SJCRH30 (cell line): ENCODE results near the gene FLNB. TPM values are rescaled to one million over a fixed set of nuclear protein-coding genes. Genes with fewer than 3 reads are reported as not detected.

Source experiments
- DNase-seq, 2 experiments: peaks; one replicate each; pipeline ENCODE4 v3.0.0-alpha.2; 2015 to 2020
- H3K27ac ChIP-seq: fragments of 250-450 bp; sonication (Bioruptor Pico); 2 replicates; pipeline ENCODE4 v1.5.1; 2020; ENCODE audit warnings: mild to moderate bottlenecking, moderate library complexity
- H3K27me3 ChIP-seq: fragments of 250-450 bp; sonication (Bioruptor Pico); 2 replicates; pipeline ENCODE4 v1.5.1; 2020; ENCODE audit warnings: mild to moderate bottlenecking, moderate library complexity
- H3K36me3 ChIP-seq: fragments of 250-450 bp; sonication (Bioruptor Pico); 2 replicates; pipeline ENCODE4 v1.5.1; 2020; ENCODE audit warnings: mild to moderate bottlenecking, moderate library complexity
- H3K4me1 ChIP-seq: fragments of 250-450 bp; sonication (Bioruptor Pico); 2 replicates; pipeline ENCODE4 v1.5.1; 2020; ENCODE audit warnings: mild to moderate bottlenecking, moderate library complexity
- H3K4me3 ChIP-seq: fragments of 250-450 bp; sonication (Bioruptor Pico); 2 replicates; pipeline ENCODE4 v1.5.1; 2020; ENCODE audit warnings: mild to moderate bottlenecking, moderate library complexity
- H3K9me3 ChIP-seq: fragments of 250-450 bp; sonication (Bioruptor Pico); replicated peaks from 2 replicates; pipeline ENCODE4 v1.5.1; 2020; ENCODE audit warnings: mild to moderate bottlenecking, moderate library complexity
- total RNA-seq: library from RNA; depleted of rRNA; stranded (reverse); fragments of >200 nt; shearing (Covaris generic); gene quantifications from 2 replicates; pipeline ENCODE4 v1.2.3, GENCODE V29; 2014; rRNA removed

FLNB gene, protein sequence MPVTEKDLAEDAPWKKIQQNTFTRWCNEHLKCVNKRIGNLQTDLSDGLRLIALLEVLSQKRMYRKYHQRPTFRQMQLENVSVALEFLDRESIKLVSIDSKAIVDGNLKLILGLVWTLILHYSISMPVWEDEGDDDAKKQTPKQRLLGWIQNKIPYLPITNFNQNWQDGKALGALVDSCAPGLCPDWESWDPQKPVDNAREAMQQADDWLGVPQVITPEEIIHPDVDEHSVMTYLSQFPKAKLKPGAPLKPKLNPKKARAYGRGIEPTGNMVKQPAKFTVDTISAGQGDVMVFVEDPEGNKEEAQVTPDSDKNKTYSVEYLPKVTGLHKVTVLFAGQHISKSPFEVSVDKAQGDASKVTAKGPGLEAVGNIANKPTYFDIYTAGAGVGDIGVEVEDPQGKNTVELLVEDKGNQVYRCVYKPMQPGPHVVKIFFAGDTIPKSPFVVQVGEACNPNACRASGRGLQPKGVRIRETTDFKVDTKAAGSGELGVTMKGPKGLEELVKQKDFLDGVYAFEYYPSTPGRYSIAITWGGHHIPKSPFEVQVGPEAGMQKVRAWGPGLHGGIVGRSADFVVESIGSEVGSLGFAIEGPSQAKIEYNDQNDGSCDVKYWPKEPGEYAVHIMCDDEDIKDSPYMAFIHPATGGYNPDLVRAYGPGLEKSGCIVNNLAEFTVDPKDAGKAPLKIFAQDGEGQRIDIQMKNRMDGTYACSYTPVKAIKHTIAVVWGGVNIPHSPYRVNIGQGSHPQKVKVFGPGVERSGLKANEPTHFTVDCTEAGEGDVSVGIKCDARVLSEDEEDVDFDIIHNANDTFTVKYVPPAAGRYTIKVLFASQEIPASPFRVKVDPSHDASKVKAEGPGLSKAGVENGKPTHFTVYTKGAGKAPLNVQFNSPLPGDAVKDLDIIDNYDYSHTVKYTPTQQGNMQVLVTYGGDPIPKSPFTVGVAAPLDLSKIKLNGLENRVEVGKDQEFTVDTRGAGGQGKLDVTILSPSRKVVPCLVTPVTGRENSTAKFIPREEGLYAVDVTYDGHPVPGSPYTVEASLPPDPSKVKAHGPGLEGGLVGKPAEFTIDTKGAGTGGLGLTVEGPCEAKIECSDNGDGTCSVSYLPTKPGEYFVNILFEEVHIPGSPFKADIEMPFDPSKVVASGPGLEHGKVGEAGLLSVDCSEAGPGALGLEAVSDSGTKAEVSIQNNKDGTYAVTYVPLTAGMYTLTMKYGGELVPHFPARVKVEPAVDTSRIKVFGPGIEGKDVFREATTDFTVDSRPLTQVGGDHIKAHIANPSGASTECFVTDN (N-terminal part only)
- total RNA-seq, result 22.5 and 24.1 TPM in 2 replicates

DNA sequence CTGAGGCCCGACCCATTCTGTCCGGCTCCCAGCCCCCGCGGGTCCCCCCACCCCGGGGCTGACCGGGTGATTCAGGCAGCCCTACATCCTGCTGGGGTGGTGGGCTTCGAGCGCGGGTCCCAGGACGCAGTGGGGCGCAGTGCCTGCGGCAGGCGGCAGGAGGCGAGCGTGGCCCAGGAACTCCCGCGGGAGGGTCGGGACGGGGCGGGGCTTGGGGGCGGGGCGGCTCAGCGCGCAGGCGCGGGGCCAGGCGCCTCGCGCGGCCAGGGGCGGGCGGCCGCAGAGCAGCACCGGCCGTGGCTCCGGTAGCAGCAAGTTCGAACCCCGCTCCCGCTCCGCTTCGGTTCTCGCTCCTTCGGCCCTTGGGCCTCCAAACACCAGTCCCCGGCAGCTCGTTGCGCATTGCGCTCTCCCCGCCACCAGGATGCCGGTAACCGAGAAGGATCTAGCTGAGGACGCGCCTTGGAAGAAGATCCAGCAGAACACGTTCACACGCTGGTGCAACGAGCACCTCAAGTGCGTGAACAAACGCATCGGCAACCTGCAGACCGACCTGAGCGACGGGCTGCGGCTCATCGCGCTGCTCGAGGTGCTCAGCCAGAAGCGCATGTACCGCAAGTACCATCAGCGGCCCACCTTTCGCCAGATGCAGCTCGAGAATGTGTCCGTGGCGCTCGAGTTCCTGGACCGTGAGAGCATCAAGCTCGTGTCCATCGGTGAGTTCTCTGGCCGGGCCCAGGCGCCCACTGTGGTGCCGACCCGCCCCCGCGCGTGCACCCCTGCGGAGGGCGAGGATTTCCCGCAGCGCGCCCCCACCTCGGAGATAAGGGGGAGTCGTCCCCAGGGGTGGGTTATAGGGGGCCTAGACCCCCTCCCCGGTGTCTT is at the start of gene FLNB:
Gene FLNB, plus strand, starts transcription at position 282 of the 885 bp plus-strand sequence. Its CDS starts 143 bp downstream, at position 425.
- H3K4me1 ChIP-seq, result peaks cover 12% of the 10 kb centered on the region
- H3K36me3 ChIP-seq, result no peaks in the 10 kb centered on the region
- no peaks in the 10 kb centered on the region for H3K9me3 ChIP-seq
- H3K27ac ChIP-seq, result no peak within 1 kb of the TSS
- H3K4me3 ChIP-seq, result peak within 1 kb of the TSS; percentile 79
- H3K27me3 ChIP-seq, result no peaks in the 10 kb centered on the region
- DNase-seq, result peak; percentile 51 to 73

DNA sequence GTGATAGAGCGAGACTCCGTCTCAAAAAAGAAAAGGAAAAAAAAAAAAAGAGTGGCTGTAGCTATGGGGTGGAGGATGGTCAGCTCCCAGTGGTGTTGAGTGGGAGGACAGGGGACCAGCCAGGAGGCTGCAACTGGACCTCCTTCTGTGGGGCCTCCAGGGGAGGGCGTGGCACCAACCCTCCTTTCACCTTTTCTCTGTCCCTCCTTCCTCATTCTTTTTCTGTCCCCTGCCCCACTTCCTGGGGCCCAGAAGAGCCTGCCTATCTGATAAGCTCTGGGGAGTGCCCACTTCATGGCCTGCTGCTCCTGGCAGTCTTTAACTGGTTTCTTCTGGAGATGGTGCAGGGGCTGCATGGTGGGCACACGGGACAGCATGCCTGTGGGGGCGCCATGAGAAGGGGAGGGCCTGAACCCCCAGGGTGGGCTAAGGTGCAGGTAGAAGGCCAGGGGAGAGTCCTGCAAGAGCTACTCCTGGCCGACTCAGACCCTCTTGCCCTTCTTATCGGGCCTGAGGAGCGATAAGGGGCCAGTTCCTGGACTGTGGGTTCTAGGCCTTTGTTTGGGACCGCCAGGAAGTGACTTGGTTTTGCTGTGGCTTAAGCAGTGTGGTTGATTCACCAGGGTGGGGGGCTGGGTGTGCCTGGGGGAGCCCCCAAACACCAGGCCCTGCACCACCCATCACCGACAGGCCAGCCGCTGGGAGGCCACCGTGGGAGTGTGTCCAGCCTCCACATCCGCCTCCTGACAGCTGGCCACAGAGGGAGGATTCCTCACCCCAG is 49.4 kb upstream of the FLNB start:
- H3K36me3 ChIP-seq, result no peaks in the 10 kb centered on the region
- H3K4me1 ChIP-seq, result 0 out of 2 replicates have a peak, but pooled peaks cover 3% of the 10 kb centered on the region
- H3K9me3 ChIP-seq, result no peaks in the 10 kb centered on the region
- H3K27me3 ChIP-seq, result no peaks in the 10 kb centered on the region
- H3K27ac ChIP-seq, result peak overlapping the region; percentile 25
- DNase-seq, result peak; percentile 27 to 37
- H3K4me3 ChIP-seq, result no peak overlapping the region

DNA sequence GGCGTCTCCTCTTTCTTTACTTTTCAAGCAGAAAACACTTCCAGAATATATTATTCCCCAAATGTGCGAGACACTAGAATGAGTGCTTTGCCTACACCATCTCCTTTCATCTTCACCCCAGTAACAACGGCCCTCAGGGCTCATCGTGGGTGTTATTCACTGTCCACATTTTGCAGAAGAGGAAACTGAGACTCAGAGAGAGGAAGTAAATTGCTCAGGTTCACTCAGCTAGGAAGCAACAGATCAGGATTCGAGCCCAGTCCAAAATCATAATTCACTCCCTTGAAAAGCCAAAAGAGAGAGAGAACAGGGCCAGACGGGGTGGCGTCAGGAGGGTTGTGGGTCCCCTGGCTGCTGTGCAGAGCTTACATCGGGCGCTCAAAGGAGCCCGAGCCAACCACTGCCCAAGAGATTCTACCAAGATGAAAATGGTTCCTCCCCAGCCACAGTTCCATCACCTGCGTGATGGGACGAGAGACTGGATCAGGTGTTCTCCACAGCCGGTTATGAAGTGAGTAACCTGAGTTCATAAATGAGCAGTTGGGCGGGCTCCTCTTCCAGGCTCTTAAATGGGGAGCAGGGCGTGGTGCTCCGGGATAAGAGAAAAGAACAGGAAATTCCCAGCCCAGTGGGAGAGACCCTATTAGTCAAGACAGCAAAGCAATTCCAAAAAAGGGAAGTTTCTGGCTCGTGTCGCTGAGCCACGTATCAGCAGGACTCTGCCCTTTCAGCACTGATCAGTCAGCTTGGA is 48.6 kb upstream of the FLNB start:
- H3K27me3 ChIP-seq, result no peaks in the 10 kb centered on the region
- 0 out of 2 replicates have a peak, but pooled peaks cover 3% of the 10 kb centered on the region for H3K4me1 ChIP-seq
- H3K9me3 ChIP-seq, result no peaks in the 10 kb centered on the region
- peak overlapping the region; percentile 25 for H3K27ac ChIP-seq
- no peaks in the 10 kb centered on the region for H3K36me3 ChIP-seq
- no peak for DNase-seq
- H3K4me3 ChIP-seq, result no peak overlapping the region

DNA sequence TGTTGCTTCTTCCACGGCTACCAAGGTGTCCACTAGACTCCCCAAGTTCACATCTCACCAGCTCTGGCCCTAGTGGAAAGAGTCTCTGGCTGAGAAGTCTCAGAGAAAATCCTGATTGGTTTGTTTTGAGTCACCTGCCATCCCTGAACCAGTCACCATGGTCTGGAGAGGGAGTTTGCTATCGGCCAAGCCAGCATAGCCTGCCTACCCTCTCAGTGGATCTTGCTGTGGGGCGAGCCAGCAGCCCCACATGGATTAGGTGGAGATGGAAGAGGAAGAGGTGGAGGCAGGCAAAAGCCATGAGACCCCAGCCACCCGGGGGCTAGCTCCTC is 48.1 kb upstream of the FLNB start:
- H3K4me3 ChIP-seq, result no peak overlapping the region
- no peaks in the 10 kb centered on the region for H3K36me3 ChIP-seq
- no peak overlapping the region for H3K27ac ChIP-seq
- 0 out of 2 replicates have a peak, but pooled peaks cover 3% of the 10 kb centered on the region for H3K4me1 ChIP-seq
- H3K9me3 ChIP-seq, result no peaks in the 10 kb centered on the region
- no peaks in the 10 kb centered on the region for H3K27me3 ChIP-seq
- no peak for DNase-seq

DNA sequence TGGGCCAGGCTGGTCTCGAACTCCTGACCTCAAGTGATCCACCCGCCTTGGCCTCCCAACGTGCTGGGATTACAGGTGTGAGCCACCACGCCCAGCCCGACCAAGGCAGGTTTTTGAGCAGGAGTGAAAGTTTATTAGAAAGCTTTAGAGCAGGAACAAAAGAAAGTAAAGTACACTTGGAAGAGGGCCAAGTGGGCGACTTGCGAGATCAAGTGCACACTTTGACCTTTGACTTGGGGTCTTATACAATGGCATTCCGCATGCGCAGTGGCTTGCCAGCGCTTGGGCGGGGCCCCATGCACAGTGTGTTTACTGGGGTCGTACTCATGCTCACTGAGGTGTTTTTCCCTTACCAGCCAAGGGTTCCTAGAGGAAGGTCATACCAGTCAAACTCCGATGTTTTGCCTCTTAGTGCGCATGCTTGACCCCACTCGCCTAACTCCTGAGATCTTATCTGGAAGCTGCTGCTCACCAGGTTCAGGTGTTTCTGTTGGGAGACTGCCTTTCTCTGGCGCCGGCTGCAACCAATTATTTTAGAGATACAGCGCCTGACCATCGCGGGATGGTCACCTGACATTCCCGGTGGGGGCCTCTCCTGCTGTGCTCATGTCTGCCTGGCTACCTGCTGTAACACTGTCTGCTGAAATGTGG is 46.9 kb upstream of the FLNB start:
- Histone ChIP-seq H3K4me1 (0 out of 2 replicates have a peak, but pooled peaks cover 3% of the 10 kb centered on the region), H3K4me3 (no peak overlapping the region), H3K36me3 (no peaks in the 10 kb centered on the region), H3K27ac (no peak overlapping the region), H3K9me3 (no peaks in the 10 kb centered on the region), H3K27me3 (no peaks in the 10 kb centered on the region)
- DNase-seq, result no peak

DNA sequence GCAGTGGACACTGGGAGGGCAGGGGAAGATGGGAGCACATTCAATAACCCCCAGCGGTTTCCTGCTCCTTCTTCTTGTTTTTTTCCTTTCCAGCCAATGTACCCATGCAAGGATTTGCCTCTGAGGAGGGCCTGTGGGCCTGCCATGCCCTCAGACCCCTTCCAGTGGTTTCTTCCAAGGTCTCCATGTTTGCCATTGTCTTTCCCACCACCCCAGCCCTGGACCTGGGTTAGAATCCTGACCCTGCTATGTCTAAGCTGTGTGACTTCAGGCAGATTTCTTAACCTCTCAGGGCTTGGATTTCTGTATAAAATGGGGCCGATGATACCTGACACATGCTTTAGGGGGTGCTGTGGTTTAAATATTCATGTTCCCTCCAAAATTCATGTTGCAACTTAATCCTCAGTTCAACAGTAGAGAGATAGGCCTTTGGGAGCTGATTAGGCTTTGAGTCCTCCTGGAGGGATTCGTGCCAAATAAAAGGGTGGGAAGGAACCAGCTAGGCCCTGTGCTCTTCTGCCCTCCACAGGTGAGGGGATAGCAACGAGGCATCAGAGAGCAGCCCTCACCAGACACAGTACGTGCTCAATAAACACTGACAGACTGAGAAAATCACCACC is 46.3 kb upstream of the FLNB start:
- Histone ChIP-seq H3K27ac (no peak overlapping the region), H3K27me3 (no peaks in the 10 kb centered on the region), H3K4me1 (0 out of 2 replicates have a peak, but pooled peaks cover 3% of the 10 kb centered on the region), H3K9me3 (no peaks in the 10 kb centered on the region), H3K36me3 (no peaks in the 10 kb centered on the region), H3K4me3 (no peak overlapping the region)
- no peak for DNase-seq

DNA sequence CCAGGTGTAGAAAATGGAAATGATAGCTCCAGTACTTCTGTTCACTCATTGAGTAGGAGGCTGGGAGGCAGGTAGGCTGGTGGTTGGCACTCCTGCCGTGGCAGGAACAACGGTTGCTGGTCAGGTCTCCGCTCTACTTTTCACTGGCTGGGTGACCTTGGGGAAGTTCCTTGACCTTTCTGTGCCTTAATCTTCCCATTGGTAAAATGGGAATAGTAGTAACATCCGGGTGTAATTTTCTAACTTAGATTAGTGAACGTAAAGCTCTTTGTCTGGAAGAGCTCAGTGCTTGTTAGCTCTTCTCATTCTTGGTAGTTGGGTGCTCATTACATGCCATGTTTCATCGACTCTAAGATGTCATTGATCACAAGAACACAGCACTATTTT is 45.8 kb upstream of the FLNB start:
- H3K9me3 ChIP-seq, result no peaks in the 10 kb centered on the region
- no peak for DNase-seq

DNA sequence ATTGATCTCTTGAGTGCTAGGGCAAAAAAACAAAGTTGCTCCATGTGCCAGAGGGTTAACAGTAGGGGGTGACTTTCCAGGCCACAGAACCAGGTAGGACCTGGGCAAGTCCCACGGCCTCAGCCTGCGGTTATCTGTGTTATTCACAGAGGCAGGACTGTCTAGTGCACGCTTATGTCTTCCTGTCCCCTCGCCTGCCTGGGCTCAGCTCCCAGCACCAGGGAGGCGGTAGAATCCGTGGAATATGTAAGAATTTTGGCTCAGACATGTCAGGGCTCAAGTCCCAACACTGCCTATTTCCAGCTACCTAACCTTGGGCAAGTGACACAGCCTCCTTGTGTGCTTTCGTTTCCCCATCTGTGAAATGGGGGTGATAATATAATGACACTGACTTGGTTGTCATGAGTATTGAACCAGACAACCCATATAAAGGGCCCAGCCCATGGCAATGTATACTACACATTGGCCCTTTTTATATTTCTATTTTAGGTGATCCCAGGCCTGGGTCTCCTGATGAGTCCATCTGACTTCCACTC is 44.3 kb upstream of the FLNB start:
- DNase-seq, result no peak
- H3K4me3 ChIP-seq, result no peak overlapping the region
- no peaks in the 10 kb centered on the region for H3K27me3 ChIP-seq
- H3K36me3 ChIP-seq, result no peaks in the 10 kb centered on the region
- H3K27ac ChIP-seq, result no peak overlapping the region
- no peaks in the 10 kb centered on the region for H3K9me3 ChIP-seq
- 0 out of 2 replicates have a peak, but pooled peaks cover 3% of the 10 kb centered on the region for H3K4me1 ChIP-seq

More for the DNA sequence above, 45.8 kb upstream of the FLNB start:
- Histone ChIP-seq H3K4me1 (0 out of 2 replicates have a peak, but pooled peaks cover 3% of the 10 kb centered on the region), H3K36me3 (no peaks in the 10 kb centered on the region), H3K27ac (no peak overlapping the region), H3K27me3 (no peaks in the 10 kb centered on the region), H3K4me3 (no peak overlapping the region)

DNA sequence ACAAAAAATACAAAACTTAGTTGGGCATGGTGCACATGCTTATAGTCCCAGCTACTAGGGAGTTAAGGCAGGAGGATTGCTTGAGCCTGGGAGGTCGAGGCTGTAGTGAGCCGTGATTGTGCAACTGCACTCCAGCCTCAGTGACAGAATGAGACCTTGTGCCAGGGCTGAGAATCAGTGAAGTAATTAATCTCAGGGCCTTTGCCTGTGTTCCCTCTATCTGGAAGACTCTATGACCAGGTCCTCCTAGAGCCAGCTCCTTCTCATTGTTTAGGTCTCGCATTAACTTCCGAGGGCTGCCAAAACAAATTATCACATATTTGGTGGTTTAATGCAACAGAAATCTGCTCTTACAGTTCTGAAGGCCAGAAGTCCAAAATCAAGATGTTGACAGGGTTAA is 41.4 kb upstream of the FLNB start:
- H3K27ac ChIP-seq, result no peak overlapping the region
- H3K27me3 ChIP-seq, result no peaks in the 10 kb centered on the region
- H3K4me3 ChIP-seq, result no peak overlapping the region
- no peaks in the 10 kb centered on the region for H3K36me3 ChIP-seq
- H3K4me1 ChIP-seq, result peaks cover 4% of the 10 kb centered on the region; the same call in 1 of the 2 replicates
- no peak for DNase-seq
- no peaks in the 10 kb centered on the region for H3K9me3 ChIP-seq

DNA sequence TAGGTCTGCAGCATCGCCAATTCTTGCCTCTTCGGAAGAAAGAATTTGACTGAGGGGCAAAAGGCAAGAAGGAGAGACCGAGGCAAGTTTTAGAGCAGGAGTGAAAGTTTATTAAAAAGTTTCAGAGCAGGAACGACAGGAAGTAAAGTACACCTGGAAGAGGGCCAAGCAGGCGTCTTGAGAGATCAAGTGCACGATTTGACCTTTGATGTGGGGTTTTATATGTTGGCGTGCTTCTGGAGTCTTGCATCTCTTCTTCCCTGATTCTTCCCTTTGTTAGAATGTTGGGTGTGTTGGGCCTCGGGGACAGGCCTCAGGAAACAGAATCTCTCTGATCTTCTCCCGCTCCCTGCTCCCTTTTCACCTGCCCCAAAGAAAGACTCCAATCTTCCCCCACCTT is 40.6 kb upstream of the FLNB start:
- DNase-seq, result no peak
- no peaks in the 10 kb centered on the region for H3K36me3 ChIP-seq
- H3K27ac ChIP-seq, result no peak overlapping the region
- H3K27me3 ChIP-seq, result no peaks in the 10 kb centered on the region
- H3K9me3 ChIP-seq, result no peaks in the 10 kb centered on the region
- H3K4me1 ChIP-seq, result peaks cover 4% of the 10 kb centered on the region; the same call in 1 of the 2 replicates
- H3K4me3 ChIP-seq, result no peak overlapping the region

DNA sequence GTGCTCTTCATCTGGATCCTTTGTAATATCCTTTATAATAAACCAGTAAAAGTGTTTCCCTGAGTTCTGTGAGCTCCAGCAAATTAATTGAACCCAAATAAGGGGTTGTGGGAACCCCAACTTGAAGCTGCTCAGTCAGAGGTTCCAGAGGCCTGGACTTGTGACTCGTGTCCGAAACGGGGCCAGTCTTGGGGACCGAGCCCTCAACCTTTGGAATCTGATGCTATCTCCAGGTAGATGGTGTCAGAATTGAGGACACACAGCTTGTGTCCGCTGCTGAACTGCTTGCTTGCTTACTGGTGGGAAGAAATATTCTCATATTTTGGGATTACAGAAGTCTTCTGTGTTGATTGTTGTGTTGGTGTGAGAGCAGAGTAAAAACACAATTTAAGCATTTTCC is 39.7 kb upstream of the FLNB start:
- no peaks in the 10 kb centered on the region for H3K27me3 ChIP-seq
- no peaks in the 10 kb centered on the region for H3K9me3 ChIP-seq
- H3K4me3 ChIP-seq, result no peak overlapping the region
- peaks cover 4% of the 10 kb centered on the region; the same call in 1 of the 2 replicates for H3K4me1 ChIP-seq
- no peak for DNase-seq
- H3K36me3 ChIP-seq, result no peaks in the 10 kb centered on the region
- H3K27ac ChIP-seq, result no peak overlapping the region
